Right kidney (tissue), 1 donor: ENCODE data around the gene AMIGO3.

Experiments used
- DNase-seq: peaks from one replicate; pipeline ENCODE4 v3.0.0-alpha.2; 2016

The AMIGO3 gene

GRCh38 chr3:49667701-49668413, 51.6 kb downstream of the AMIGO3 start:
- no peak for DNase-seq
